GM19372 (cell line): ENCODE measurements around the gene ATP6V0E1.
"Not testable (repeated sequence)": the region's sequence is repeated elsewhere in the genome, so short reads cannot be mapped to it uniquely, and the experiment has no call there.

Experiments
- ATAC-seq: cut with Tn5 transposase; IDR thresholded peaks from one replicate; pipeline ENCODE4 v1.9.1; 2021; ENCODE audit warnings: mild to moderate bottlenecking, low read depth, moderate library complexity; ENCODE audit not compliant: unreplicated experiment

The ATP6V0E1 gene

GRCh38 chr5:173001229-173001841 is 17.8 kb downstream of the ATP6V0E1 start:
- ATAC-seq: peak; percentile 90

DNA sequence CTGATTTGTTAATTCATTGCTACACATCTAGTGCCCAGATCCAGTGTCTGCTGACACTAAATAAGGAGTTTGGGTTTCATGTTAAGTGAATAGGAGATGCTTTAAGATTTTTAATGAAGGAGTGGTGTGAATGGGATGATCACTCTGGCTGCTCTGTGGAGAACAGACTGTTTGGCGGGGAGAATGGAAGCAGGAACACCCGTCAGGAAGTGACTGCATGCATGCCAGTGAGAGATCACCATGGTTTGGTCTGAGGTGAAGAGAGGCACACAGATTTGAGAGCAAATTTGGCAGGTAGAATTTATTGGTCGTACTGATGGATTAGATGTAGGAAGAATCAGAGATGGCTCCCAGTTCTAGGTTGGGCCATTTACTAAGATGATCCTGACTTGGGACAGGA is 19.8 kb downstream of the ATP6V0E1 start:
- ATAC-seq: no peak

DNA sequence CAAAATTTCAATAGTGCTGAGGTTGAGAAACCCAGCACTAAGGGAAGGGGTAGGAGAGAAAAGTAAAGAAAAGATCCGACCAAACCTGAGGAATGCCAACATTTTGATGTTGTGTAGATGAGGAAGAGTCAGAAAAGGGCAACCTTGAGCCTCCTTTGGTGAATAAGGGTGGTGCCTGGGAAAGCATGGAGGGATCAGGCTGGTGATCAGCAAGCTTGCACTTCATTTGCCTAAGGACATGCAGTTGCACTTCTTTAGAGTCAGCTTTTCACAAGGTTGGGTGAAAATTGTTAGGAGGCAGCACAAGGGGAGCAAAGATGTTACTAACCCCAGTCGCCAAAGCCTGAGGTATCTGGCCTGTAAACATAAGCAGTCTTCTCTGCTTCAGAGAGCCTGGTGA is 20.4 kb downstream of the ATP6V0E1 start:
- no peak for ATAC-seq

DNA sequence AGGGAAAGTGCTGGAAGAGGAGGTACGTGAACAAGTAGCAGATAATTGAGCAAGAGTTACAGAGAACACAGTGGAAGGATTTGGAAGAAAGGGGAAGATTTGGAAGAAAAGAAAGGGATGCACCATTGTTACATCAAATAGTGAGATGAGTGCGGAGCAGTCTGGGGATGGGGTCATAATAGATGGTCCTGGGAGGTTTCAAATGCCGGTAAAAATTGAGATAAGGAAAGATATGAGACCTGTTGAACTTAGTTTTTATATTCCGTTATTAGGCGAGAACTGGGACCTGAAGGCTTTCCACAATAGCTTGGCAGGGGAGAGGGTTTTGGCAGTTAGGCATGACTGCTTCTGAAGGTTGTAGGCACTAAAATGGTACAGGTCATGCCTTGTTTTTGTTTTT is 20.9 kb downstream of the ATP6V0E1 start:
- no peak for ATAC-seq

GRCh38 chr5:173010021-173010420 is 26.4 kb downstream of the ATP6V0E1 start:
- no peak for ATAC-seq

DNA sequence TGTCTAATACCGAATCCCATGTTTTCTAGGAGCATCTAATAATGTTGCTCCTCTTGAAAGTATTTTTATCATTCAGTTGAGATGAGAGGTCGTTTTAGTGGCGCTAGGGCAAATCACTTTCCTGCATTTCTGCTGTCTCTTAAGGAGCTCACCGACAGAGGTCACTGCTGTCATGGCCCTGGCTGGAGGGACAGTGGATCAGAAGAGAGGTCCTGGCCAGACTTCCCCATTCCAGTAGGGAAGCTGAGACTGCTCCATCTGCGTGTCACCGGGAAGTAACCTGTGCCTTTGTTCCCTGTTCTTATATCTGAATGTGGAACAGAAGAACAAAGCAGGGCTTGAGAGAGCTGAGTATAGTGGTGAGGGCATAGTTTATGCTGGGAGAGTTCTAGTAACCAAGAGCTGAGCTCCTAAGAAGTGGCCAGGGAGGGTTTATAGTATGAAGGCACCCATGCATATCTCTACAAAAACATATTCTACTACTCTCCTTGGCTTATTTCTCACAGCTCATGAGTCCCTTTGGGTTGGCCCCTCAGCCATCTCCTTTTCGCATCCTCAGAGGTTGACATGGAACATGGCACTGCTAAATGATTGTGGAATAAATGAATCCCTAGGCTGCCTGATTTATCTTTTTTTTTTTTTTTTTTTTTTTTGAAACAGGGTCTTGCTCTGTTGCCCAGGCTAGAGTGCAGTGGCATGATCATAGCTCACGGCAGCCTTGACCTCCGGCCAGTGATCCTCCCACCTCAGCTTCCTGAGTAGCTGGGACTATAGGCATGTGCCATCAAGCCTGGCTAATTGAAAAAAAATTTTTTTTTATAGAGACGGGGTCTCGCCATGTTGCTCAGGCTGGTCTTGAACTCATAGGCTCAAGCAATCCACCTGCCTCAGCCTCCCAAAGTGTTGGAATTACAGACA is 27.2 kb downstream of the ATP6V0E1 start:
- ATAC-seq: no peak

DNA sequence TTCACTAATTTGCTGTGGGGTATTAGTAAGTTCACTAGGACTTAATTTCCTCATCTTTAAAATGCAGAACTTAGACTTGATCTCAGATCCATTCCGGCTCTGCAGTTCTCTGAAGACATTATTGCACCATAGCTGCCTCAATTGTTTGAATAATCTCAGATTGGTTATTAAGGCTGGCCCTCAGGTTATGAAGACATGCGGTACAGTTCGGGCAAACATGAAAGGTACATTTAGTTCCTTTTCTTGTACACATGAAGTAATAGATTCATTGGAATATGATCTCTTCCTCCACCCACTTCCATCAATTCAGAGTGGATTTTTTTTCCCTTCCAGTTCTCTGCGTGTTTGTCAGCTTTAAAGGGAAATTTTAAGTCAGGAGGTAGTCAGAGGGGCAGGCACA is 28.0 kb downstream of the ATP6V0E1 start:
- ATAC-seq: no peak

- no peak for ATAC-seq
These were observed 29.3 kb downstream of the ATP6V0E1 start for GRCh38 chr5:173012882-173013281.

GRCh38 chr5:173014671-173015070 is 31.1 kb downstream of the ATP6V0E1 start:
- no peak for ATAC-seq

- no peak for ATAC-seq
These were observed 31.6 kb downstream of the ATP6V0E1 start for GRCh38 chr5:173015192-173015591.

GRCh38 chr5:173015598-173016455 is 32.3 kb downstream of the ATP6V0E1 start:
- ATAC-seq: no peak

- no peak for ATAC-seq
These were observed 33.1 kb downstream of the ATP6V0E1 start for GRCh38 chr5:173016598-173017046.

DNA sequence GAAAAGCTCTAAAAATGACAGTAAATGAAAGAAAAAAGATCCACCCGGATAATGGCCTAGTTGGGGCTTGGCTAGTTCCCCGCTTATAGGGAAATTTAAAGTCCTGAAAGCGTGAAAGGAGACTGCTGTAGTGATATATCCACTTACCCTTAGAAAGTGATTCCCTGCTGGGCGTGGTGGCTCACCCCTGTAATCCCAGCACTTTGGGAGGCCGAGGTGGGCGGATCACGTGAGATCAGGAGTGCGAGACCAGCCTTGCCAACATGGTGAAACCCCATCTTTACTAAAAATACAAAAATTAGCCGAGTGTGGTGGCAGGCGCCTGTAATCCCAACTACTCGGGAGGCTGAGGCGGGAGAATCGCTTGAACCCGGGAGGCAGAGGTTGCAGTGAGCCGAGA is 33.5 kb downstream of the ATP6V0E1 start:
- ATAC-seq: not testable (repeated sequence)

DNA sequence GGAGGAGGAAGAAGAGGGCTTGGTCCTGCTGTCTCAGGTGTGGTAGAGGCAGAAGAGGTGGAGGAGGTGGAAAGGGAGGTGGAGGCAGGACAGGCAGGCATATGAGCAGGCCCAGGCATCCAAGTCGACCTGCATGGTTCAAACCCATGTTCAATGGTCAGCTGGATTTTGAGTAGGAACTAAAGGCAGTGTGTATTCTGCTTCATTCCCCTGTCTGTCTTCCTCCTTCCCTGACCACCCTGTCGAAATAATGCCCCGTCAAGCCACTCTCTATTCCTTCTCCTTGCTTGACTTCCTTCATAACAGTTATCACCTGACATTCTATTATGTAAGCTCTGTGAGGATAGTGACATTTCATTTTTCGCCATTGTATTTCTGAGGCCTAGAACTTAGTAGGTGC is 34.8 kb downstream of the ATP6V0E1 start:
- ATAC-seq: no peak

DNA sequence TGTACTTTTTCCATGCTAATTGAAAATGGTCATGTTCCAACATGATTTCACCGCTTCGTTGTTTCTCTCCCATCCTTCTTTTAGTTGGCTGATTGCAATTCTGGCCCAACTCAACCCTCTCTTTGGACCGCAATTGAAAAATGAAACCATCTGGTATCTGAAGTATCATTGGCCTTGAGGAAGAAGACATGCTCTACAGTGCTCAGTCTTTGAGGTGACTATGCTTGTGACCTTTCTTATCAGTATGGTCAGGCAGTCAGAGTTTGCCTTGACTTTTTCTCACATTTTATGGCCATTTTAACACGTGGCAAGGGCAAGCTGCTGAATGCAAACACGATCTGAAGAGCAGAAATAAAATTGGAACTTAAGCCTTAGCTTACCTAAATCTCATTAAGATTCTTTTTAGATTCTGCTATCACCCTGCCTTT is 36.6 kb downstream of the ATP6V0E1 start:
- ATAC-seq: no peak

- ATAC-seq: no peak
These were observed 37.1 kb downstream of the ATP6V0E1 start for GRCh38 chr5:173020643-173021042.

DNA sequence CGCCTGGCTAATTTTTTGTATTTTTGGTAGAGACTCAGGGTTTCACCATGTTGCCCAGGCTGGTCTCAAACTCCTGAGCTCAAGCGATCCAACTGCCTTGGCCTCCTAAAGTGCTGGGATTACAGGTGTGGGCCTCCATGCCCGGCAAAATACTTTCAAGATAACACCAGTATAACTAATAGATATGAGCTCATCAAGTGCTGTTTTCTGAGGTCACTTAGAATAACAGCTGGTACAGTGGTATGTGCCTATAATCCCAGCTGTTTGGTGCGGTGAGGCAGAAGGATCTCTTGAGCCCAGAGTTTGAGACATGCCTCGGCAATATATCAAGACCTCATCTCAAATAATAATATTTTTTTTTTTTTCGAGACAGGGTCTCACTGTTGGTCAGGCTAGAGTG is 42.1 kb downstream of the ATP6V0E1 start:
- ATAC-seq: no peak

DNA sequence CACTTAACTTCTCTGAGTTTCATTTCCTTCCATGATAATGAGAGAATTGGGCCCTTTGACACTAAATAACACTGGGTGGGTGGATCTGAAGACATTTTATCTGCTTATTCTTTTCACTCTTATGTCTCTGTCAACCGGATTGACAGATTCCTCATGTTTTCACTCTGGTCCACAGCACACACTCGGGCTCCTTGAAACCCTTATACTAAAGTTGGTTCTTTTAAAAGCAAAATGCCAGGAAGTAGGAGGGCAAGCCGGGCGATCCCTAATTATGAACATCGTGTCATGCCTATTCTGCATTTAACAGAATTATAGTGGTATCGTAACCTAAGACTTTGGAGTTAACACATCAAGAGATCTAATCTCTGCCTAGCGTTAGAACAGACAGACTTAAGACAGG is 44.3 kb downstream of the ATP6V0E1 start:
- no peak for ATAC-seq

GRCh38 chr5:173028811-173029327 is 45.3 kb downstream of the ATP6V0E1 start:
- ATAC-seq: no peak

- no peak for ATAC-seq
These were observed 45.9 kb downstream of the ATP6V0E1 start for GRCh38 chr5:173029499-173029921.

GRCh38 chr5:173032096-173032495 is 48.5 kb downstream of the ATP6V0E1 start:
- not testable (repeated sequence) for ATAC-seq
